A673 (cell line): ENCODE results near the gene OSCAR. TPM values are rescaled to one million over a fixed set of nuclear protein-coding genes. Genes with fewer than 3 reads are reported as not detected.

Experiments used
- BruUV-seq: library from RNA; stranded (reverse); fragments of 400-500 nt; replicated peaks from 2 replicates; lab custom pipeline; 2021; lab: Mats Ljungman, UMichigan
- CTCF ChIA-PET: fragments of 300-600 bp; sonication (Branson Sonifier 250); formaldehyde crosslinking; loops from one replicate; lab custom pipeline; 2022; ENCODE audit warnings: antibody characterized with exemption; lab: Charles Lee
- POLR2A ChIA-PET: fragments of 300-600 bp; sonication (Branson Sonifier 250); formaldehyde crosslinking; loops from one replicate; lab custom pipeline; 2022; ENCODE audit warnings: antibody characterized with exemption; ENCODE audit not compliant: low non-redundant PET; lab: Charles Lee
- DNase-seq: peaks from one replicate; pipeline ENCODE4 v3.0.0-alpha.2; 2015; ENCODE audit warnings: low spot score
- H3K27ac ChIP-seq: fragments of 200-600 bp; sonication (generic); 2 replicates; pipeline ENCODE4 v1.5.1; 2016; ENCODE audit warnings: mixed run types, low read depth, mild to moderate bottlenecking, mixed read lengths, antibody characterized with exemption, low read length; ENCODE audit not compliant: poor library complexity, severe bottlenecking
- H3K27me3 ChIP-seq: fragments of 200-600 bp; sonication (generic); replicated peaks from 2 replicates; pipeline ENCODE4 v1.6.1; 2017; ENCODE audit warnings: mixed run types, low read depth, mild to moderate bottlenecking, mixed read lengths, antibody characterized with exemption, low read length; ENCODE audit not compliant: insufficient read depth, poor library complexity
- H3K36me3 ChIP-seq: fragments of 200-600 bp; sonication (generic); 2 replicates; pipeline ENCODE4 v1.6.1; 2016; ENCODE audit warnings: mixed run types, mild to moderate bottlenecking, mixed read lengths, antibody characterized with exemption, low read length; ENCODE audit not compliant: insufficient read depth, poor library complexity, severe bottlenecking
- H3K4me1 ChIP-seq: fragments of 200-600 bp; sonication (generic); 2 replicates; pipeline ENCODE4 v1.6.1; 2017; ENCODE audit warnings: mixed run types, mild to moderate bottlenecking, mixed read lengths, antibody characterized with exemption, low read length; ENCODE audit not compliant: insufficient read depth, poor library complexity, severe bottlenecking
- H3K4me3 ChIP-seq: fragments of 200-600 bp; sonication (generic); 2 replicates; pipeline ENCODE4 v1.5.1; 2016; ENCODE audit warnings: low read depth, mixed run types, mild to moderate bottlenecking, mixed read lengths, low read length; ENCODE audit not compliant: poor library complexity, severe bottlenecking
- H3K9me3 ChIP-seq: fragments of 200-600 bp; sonication (generic); 2 replicates; pipeline ENCODE4 v1.6.1; 2016; ENCODE audit warnings: mixed run types, low read depth, mild to moderate bottlenecking, mixed read lengths, antibody characterized with exemption, low read length; ENCODE audit not compliant: poor library complexity, severe bottlenecking
- CTCF ChIP-seq: fragments of 300-800, 200-600 bp; sonication (generic); conservative IDR thresholded peaks from 2 replicates; pipeline ENCODE4 v1.5.1; 2017; ENCODE audit warnings: low read depth, mild to moderate bottlenecking, antibody characterized with exemption, low read length, moderate library complexity, mixed read lengths
- EZH2 ChIP-seq: fragments of 200-600 bp; sonication (generic); IDR thresholded peaks from 2 replicates; pipeline ENCODE4 v1.6.1; 2017; ENCODE audit warnings: borderline replicate concordance, low read depth, mild to moderate bottlenecking, mixed read lengths, antibody characterized with exemption, low read length; ENCODE audit not compliant: poor library complexity, severe bottlenecking
- intact Hi-C: fragments of 100-400 bp; cut with micrococcal nuclease; formaldehyde crosslinking; loops from one replicate; pipeline ENCODE4 v1.10.0; 2022; ENCODE audit not compliant: unreplicated experiment
- total RNA-seq: library from RNA; stranded (reverse); gene quantifications from 2 replicates; pipeline ENCODE4 v1.2.3, GENCODE V29; 2021

Gene OSCAR
- total RNA-seq, 1 experiment from 2014 or later: 0.47 TPM

- Histone ChIP-seq H3K9me3 (no peaks in the 10 kb centered on the region), H3K27ac (no peak overlapping the region), H3K4me3 (no peak overlapping the region), H3K36me3 (peaks cover 51% of the 10 kb centered on the region), H3K4me1 (no peaks in the 10 kb centered on the region), H3K27me3 (no peaks in the 10 kb centered on the region)
- no peak for DNase-seq
- ChIA-PET CTCF (no interaction called here), POLR2A (no interaction called here)
- intact Hi-C loops: no loop called here
- no TSS peak for BruUV-seq
- TF ChIP-seq CTCF: no peak
- TF ChIP-seq EZH2: no peak
Measured at GRCh38 chr19:54128441-54128725, 27.8 kb upstream of the OSCAR start.

DNA sequence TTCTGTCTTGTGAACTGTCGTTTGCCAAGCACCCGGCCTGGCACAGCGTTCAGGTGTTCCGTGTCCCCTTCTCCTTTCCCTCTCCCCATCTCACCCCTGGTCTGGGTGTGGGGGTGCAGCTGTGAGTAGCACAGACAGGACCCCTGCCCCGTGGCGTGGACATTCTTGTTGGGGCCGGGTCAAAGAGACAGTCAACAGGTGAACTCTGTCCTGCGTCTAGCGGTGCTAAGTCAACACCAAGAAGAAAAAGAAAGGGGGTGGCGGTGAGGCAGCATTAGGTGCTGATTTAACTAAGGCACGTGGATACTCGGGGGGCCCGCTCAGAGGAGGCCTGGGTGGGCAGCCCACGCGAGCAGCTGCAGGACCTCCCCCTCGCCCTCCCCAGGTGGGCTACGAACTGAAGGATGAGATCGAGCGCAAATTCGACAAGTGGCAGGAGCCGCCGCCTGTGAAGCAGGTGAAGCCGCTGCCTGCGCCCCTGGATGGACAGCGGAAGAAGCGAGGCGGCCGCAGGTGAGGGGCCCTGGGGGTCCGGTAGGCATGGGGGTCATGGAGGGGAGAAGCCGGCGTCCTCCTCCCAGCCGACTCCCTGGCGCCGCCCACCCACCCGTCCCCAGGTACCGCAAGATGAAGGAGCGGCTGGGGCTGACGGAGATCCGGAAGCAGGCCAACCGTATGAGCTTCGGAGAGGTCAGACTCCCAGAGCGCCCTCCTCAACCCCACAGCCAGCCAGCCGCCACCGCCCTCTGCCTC, 27.3 kb upstream of the OSCAR start:
- Histone ChIP-seq H3K4me3 (no peak overlapping the region), H3K27me3 (no peaks in the 10 kb centered on the region), H3K4me1 (no peaks in the 10 kb centered on the region), H3K9me3 (no peaks in the 10 kb centered on the region), H3K36me3 (peaks cover 51% of the 10 kb centered on the region), H3K27ac (no peak overlapping the region)
- POLR2A ChIA-PET: no interaction called here
- intact Hi-C loops: no loop called here
- no peak for DNase-seq
- CTCF ChIA-PET: no interaction called here
- TF ChIP-seq CTCF (no peak), EZH2 (no peak)
- no TSS peak for BruUV-seq

GRCh38 chr19:54125713-54126112, 25.1 kb upstream of the OSCAR start:
- BruUV-seq: no TSS peak
- Histone ChIP-seq H3K36me3 (peaks cover 58% of the 10 kb centered on the region), H3K27me3 (no peaks in the 10 kb centered on the region), H3K9me3 (no peaks in the 10 kb centered on the region), H3K4me1 (no peaks in the 10 kb centered on the region), H3K4me3 (no peak overlapping the region), H3K27ac (no peak overlapping the region)
- DNase-seq: no peak
- intact Hi-C loops: no loop called here
- ChIA-PET POLR2A (no interaction called here), CTCF (no interaction called here)
- TF ChIP-seq CTCF (no peak), EZH2 (no peak)
